ENCODE results near the gene ZNF827. TPM values are rescaled to one million over a fixed set of nuclear protein-coding genes. Genes with fewer than 3 reads are reported as not detected.
A peak's percentile ranks its signal among the peaks of the same experiment; 100 is the strongest.

Gene ZNF827
- total and polyA plus RNA-seq, 2 of the 13 experiments (the other 11 are each of a cell fraction or from before 2014, with no cell fraction given): 2.8 TPM

DNA sequence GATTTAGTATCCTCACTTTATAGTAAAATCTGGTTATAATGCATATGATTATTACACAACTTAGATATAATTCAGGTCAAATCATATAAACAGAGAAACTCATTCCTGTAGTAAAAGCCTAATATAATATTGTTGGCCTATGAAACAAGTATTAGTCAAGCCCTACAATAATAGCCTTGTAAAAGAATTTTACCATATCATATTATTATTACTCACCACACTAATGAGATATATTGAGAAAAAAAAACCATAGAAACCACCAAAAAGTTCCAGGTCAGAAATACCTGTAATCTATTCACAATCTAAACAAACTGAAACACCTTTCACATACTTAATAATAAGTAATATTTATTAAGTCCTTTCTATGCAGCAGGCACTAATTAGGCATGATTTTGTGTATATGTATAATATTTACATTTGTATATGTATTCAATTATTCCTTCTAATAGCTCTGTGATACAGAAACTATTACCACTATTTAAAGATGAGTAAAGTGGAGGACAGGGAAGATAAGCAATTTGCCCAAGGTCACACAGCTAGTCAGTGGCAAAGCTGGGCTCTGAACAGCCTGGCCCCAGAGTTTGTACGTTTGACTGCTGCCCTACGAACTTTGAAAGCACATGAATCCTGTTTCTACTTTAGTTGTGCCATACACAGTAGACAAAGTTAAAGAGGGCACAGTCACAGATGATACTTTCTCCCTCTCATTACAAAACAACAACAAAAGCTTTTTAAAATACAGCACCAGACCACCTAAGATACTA, 9.0 kb downstream of the ZNF827 start:
- no peak for TF ChIP-seq EP300 (IDR thresholded peaks at IDR 0.05; ENCODE audit: low read depth in 2 of 2, low read length in 2 of 2)
- no peak for TF ChIP-seq EP300 (CRISPR knock-in tag; IDR thresholded peaks at IDR 0.05; ENCODE audit: borderline replicate concordance)
- TF ChIP-seq SAP130 (CRISPR knock-in tag; IDR thresholded peaks at IDR 0.05; ENCODE audit: low read depth): 0 out of 2 replicates have a peak, but pooled peaks have one; percentile 10
- TF ChIP-seq HNF4A (CRISPR knock-in tag; IDR thresholded peaks at IDR 0.05): peak; percentile 35; the same call in 1 of the 2 replicates
- TF ChIP-seq, protein P1, sequence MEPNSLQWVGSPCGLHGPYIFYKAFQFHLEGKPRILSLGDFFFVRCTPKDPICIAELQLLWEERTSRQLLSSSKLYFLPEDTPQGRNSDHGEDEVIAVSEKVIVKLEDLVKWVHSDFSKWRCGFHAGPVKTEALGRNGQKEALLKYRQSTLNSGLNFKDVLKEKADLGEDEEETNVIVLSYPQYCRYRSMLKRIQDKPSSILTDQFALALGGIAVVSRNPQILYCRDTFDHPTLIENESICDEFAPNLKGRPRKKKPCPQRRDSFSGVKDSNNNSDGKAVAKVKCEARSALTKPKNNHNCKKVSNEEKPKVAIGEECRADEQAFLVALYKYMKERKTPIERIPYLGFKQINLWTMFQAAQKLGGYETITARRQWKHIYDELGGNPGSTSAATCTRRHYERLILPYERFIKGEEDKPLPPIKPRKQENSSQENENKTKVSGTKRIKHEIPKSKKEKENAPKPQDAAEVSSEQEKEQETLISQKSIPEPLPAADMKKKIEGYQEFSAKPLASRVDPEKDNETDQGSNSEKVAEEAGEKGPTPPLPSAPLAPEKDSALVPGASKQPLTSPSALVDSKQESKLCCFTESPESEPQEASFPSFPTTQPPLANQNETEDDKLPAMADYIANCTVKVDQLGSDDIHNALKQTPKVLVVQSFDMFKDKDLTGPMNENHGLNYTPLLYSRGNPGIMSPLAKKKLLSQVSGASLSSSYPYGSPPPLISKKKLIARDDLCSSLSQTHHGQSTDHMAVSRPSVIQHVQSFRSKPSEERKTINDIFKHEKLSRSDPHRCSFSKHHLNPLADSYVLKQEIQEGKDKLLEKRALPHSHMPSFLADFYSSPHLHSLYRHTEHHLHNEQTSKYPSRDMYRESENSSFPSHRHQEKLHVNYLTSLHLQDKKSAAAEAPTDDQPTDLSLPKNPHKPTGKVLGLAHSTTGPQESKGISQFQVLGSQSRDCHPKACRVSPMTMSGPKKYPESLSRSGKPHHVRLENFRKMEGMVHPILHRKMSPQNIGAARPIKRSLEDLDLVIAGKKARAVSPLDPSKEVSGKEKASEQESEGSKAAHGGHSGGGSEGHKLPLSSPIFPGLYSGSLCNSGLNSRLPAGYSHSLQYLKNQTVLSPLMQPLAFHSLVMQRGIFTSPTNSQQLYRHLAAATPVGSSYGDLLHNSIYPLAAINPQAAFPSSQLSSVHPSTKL (CRISPR knock-in tag; IDR thresholded peaks at IDR 0.05): 0 out of 2 replicates have a peak, but pooled peaks have one; percentile 7
- no peak for TF ChIP-seq ZNF629 (CRISPR knock-in tag; conservative IDR thresholded peaks at IDR 0.05)
- TF ChIP-seq FOXA3 (CRISPR knock-in tag; IDR thresholded peaks at IDR 0.05): 0 out of 2 replicates have a peak, but pooled peaks have one; percentile 6
- TF ChIP-seq, protein P2, sequence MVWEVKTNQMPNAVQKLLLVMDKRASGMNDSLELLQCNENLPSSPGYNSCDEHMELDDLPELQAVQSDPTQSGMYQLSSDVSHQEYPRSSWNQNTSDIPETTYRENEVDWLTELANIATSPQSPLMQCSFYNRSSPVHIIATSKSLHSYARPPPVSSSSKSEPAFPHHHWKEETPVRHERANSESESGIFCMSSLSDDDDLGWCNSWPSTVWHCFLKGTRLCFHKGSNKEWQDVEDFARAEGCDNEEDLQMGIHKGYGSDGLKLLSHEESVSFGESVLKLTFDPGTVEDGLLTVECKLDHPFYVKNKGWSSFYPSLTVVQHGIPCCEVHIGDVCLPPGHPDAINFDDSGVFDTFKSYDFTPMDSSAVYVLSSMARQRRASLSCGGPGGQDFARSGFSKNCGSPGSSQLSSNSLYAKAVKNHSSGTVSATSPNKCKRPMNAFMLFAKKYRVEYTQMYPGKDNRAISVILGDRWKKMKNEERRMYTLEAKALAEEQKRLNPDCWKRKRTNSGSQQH (CRISPR knock-in tag; IDR thresholded peaks at IDR 0.05; ENCODE audit: low read depth): no peak
- TF ChIP-seq, protein P3, sequence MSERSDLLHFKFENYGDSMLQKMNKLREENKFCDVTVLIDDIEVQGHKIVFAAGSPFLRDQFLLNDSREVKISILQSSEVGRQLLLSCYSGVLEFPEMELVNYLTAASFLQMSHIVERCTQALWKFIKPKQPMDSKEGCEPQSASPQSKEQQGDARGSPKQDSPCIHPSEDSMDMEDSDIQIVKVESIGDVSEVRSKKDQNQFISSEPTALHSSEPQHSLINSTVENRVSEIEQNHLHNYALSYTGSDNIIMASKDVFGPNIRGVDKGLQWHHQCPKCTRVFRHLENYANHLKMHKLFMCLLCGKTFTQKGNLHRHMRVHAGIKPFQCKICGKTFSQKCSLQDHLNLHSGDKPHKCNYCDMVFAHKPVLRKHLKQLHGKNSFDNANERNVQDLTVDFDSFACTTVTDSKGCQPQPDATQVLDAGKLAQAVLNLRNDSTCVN (CRISPR knock-in tag; IDR thresholded peaks at IDR 0.05; ENCODE audit: borderline replicate concordance): no peak
- no peak for TF ChIP-seq NR2F6 (IDR thresholded peaks at IDR 0.05)
- peak; percentile 6; the same call in 1 of the 2 replicates for TF ChIP-seq NR2F6 (CRISPR knock-in tag; IDR thresholded peaks at IDR 0.05)
- no peak for TF ChIP-seq JARID2 (CRISPR knock-in tag; IDR thresholded peaks at IDR 0.05; ENCODE audit: insufficient replicate concordance)
- H3K79me2 ChIP-seq (ENCODE audit: insufficient read depth, low read length): peaks cover 19% of the 10 kb centered on the region
- no peak overlapping the region for H2AFZ ChIP-seq (ENCODE audit: low read length)
- no peaks in the 10 kb centered on the region for H3K27me3 ChIP-seq (ENCODE audit: control insufficient read depth in 1 of 2, insufficient read depth in 2 of 2, low read length in 2 of 2)
- peaks cover 18% of the 10 kb centered on the region for H3K4me1 ChIP-seq (ENCODE audit: insufficient read depth, low read length)
- ATAC-seq (peak; percentile 93), FAIRE-seq (no peak), DNase-seq (ENCODE audit: low spot score) (peak; percentile 31)
- POLR2A ChIA-PET: no interaction called here
- CTCF ChIA-PET (ENCODE audit: low intra/inter-chr PET ratio, low total read pairs): no interaction called here
- no peak overlapping the region for H3K4me2 ChIP-seq (ENCODE audit: low read depth, low read length)
- 6% methylated on average over 2 of the region's 2 CpGs for WGBS (ENCODE audit: low lambda C conversion rate)
- peak overlapping the region; percentile 8 for H3K27ac ChIP-seq (ENCODE audit: extremely low read length, insufficient read depth, low read length)
- no peak overlapping the region for H3K9ac ChIP-seq (ENCODE audit: insufficient read depth, low read depth, low read length)
- H3K9me3 ChIP-seq (ENCODE audit: low read length): no peaks in the 10 kb centered on the region
- no peaks in the 10 kb centered on the region; a peak in 1 of 5 replicates for H3K36me3 ChIP-seq (replicated peaks in 1 of 2; ENCODE audit: control insufficient read depth in 1 of 2, insufficient read depth in 2 of 2, low read length in 2 of 2)
- H3K4me3 ChIP-seq (replicated peaks in 1 of 3; ENCODE audit: insufficient read depth in 1 of 3, low read depth in 2 of 3, low read length in 3 of 3): no peak overlapping the region
- in situ Hi-C loops (cut with HindIII; ENCODE audit: extremely low pct_ligation_motif_present, low pct_unique_long_range_greater_than_20kb): loop anchor here (10.0 kb wide), 1 partner anchor 195 kb away; no protein-coding TSS in a partner anchor
- H4K20me1 ChIP-seq (ENCODE audit: insufficient read depth, low read length): peaks cover 6% of the 10 kb centered on the region; the same call in 1 of the 2 replicates
- no TSS peak for BruUV-seq (replicated peaks)
- intact Hi-C loops (cut with micrococcal nuclease; ENCODE audit: unreplicated experiment): no loop called here

Measured in HepG2 (cell line).